Measurements from ENCODE around the gene FBL. TPM values are rescaled to one million over a fixed set of nuclear protein-coding genes. Genes with fewer than 3 reads are reported as not detected.

The FBL gene
- total and polyA plus RNA-seq, 4 donors = 23.3 to 96.2 (median 57.7) TPM

DNA sequence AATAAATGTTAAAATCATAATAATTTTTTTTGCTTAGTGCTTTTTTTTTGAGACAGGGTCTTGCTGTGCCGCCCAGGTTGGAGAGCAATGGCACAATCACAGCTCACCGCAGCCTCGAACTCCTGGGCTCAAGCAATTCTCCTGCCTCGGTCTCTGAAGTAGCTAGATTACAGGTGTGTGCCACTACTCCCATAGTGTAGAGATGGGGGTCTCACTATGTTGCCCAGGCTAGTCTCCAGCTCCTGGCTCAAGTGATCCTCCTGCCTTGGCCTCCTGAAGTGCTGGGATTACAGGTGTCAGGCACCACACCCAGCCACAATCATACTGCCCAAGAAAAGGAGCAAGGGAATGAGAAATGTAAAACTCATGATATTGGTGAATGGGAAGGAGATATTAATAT lies 5.1 kb downstream of the FBL start:
- Histone ChIP-seq H3K9me3 (ENCODE audit: control insufficient read depth in 4 of 4, low read length in 3 of 4) (no peaks in the 10 kb centered on the region), H3K36me3 (ENCODE audit: control insufficient read depth in 4 of 4, insufficient read depth in 3 of 4, low read depth in 1 of 4, low read length in 3 of 4) (peaks cover 5 to 31% (median 19%) of the 10 kb centered on the region in 4 donors), H3K9ac (ENCODE audit: low read depth in 1 of 2, low read length in 2 of 2) (no peak overlapping the region), H3K4me3 (ENCODE audit: low read depth in 1 of 3, low read length in 3 of 3) (no peak overlapping the region), H3K27me3 (ENCODE audit: control insufficient read depth in 4 of 4, insufficient read depth in 4 of 4, low read length in 3 of 4) (no peaks in the 10 kb centered on the region), H3K27ac (ENCODE audit: low read depth in 1 of 2, low read length in 2 of 2) (no peak overlapping the region), H3K4me1 (ENCODE audit: control insufficient read depth in 4 of 4, insufficient read depth in 4 of 4, low read length in 3 of 4) (peaks cover 2 to 32% (median 24%) of the 10 kb centered on the region in 4 donors)
- 97% methylated on average over 4 of the region's 4 CpGs for WGBS
- TF ChIP-seq, protein P1, sequence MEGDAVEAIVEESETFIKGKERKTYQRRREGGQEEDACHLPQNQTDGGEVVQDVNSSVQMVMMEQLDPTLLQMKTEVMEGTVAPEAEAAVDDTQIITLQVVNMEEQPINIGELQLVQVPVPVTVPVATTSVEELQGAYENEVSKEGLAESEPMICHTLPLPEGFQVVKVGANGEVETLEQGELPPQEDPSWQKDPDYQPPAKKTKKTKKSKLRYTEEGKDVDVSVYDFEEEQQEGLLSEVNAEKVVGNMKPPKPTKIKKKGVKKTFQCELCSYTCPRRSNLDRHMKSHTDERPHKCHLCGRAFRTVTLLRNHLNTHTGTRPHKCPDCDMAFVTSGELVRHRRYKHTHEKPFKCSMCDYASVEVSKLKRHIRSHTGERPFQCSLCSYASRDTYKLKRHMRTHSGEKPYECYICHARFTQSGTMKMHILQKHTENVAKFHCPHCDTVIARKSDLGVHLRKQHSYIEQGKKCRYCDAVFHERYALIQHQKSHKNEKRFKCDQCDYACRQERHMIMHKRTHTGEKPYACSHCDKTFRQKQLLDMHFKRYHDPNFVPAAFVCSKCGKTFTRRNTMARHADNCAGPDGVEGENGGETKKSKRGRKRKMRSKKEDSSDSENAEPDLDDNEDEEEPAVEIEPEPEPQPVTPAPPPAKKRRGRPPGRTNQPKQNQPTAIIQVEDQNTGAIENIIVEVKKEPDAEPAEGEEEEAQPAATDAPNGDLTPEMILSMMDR (IDR thresholded peaks at IDR 0.05; ENCODE audit: low read depth, low read length, missing input control) = no peak
- TF ChIP-seq, protein P2, sequence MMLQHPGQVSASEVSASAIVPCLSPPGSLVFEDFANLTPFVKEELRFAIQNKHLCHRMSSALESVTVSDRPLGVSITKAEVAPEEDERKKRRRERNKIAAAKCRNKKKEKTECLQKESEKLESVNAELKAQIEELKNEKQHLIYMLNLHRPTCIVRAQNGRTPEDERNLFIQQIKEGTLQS (IDR thresholded peaks at IDR 0.05) = no peak
- TF ChIP-seq FOXA1 (IDR thresholded peaks at IDR 0.05) (no peak), RXRA (IDR thresholded peaks at IDR 0.05) (no peak), HNF4A (conservative IDR thresholded peaks at IDR 0.05) (no peak), SP1 (IDR thresholded peaks at IDR 0.05) (no peak), REST (IDR thresholded peaks at IDR 0.05) (no peak), EGR1 (IDR thresholded peaks at IDR 0.05; ENCODE audit: low read depth in 2 of 2) (no peak), YY1 (IDR thresholded peaks at IDR 0.05) (no peak), MAX (IDR thresholded peaks at IDR 0.05) (no peak), GABPA (IDR thresholded peaks at IDR 0.05 in 1 of 2, conservative IDR thresholded peaks at IDR 0.05 in 1 of 2) (no peak)
- TF ChIP-seq, protein P3, sequence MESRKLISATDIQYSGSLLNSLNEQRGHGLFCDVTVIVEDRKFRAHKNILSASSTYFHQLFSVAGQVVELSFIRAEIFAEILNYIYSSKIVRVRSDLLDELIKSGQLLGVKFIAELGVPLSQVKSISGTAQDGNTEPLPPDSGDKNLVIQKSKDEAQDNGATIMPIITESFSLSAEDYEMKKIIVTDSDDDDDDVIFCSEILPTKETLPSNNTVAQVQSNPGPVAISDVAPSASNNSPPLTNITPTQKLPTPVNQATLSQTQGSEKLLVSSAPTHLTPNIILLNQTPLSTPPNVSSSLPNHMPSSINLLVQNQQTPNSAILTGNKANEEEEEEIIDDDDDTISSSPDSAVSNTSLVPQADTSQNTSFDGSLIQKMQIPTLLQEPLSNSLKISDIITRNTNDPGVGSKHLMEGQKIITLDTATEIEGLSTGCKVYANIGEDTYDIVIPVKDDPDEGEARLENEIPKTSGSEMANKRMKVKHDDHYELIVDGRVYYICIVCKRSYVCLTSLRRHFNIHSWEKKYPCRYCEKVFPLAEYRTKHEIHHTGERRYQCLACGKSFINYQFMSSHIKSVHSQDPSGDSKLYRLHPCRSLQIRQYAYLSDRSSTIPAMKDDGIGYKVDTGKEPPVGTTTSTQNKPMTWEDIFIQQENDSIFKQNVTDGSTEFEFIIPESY (IDR thresholded peaks at IDR 0.05) = no peak
- DNase-seq (ENCODE audit: low spot score) = no peak

DNA sequence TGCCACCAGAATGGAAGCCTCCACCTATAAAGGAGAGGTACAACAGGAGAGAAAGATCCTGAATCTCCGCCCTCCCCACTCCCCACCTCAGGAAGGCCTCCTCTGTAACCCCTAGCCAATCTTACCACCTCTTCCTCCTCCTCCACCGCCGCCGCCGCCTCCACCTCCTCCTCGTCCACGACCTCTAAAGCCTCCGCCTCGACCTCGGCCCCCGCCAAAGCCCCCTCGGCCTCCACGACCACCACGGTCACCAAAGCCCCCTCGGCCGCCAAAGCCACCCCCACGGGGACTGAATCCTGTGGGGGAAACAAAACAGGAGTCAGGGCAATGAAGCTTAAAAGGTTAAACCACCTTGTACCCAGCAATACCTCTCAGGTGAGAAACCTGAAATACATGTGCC lies 5.7 kb downstream of the FBL start:
- no peak overlapping the region for H3K27ac ChIP-seq (ENCODE audit: low read depth in 1 of 2, low read length in 2 of 2)
- 93% methylated on average over 17 of the region's 17 CpGs for WGBS
- no peak for DNase-seq (ENCODE audit: low spot score)

More for the DNA sequence above, 5.7 kb downstream of the FBL start:
- Histone ChIP-seq H3K27me3 (ENCODE audit: control insufficient read depth in 4 of 4, insufficient read depth in 4 of 4, low read length in 3 of 4) (no peaks in the 10 kb centered on the region), H3K9ac (ENCODE audit: low read depth in 1 of 2, low read length in 2 of 2) (no peak overlapping the region), H3K36me3 (ENCODE audit: control insufficient read depth in 4 of 4, insufficient read depth in 3 of 4, low read depth in 1 of 4, low read length in 3 of 4) (peaks cover 5 to 34% (median 20%) of the 10 kb centered on the region in 4 donors), H3K4me1 (ENCODE audit: control insufficient read depth in 4 of 4, insufficient read depth in 4 of 4, low read length in 3 of 4) (peaks cover 2 to 28% (median 22%) of the 10 kb centered on the region in 4 donors), H3K4me3 (ENCODE audit: low read depth in 1 of 3, low read length in 3 of 3) (no peak overlapping the region), H3K9me3 (ENCODE audit: control insufficient read depth in 4 of 4, low read length in 3 of 4) (no peaks in the 10 kb centered on the region)
- TF ChIP-seq JUND (IDR thresholded peaks at IDR 0.05) = no peak
- no peak for TF ChIP-seq MAX (IDR thresholded peaks at IDR 0.05)
- TF ChIP-seq, protein P2 (IDR thresholded peaks at IDR 0.05) = no peak
- no peak for TF ChIP-seq EGR1 (IDR thresholded peaks at IDR 0.05; ENCODE audit: low read depth in 2 of 2)
- TF ChIP-seq, protein P1 (IDR thresholded peaks at IDR 0.05; ENCODE audit: low read depth, low read length, missing input control) = no peak
- TF ChIP-seq HNF4G (IDR thresholded peaks at IDR 0.05) = no peak
- TF ChIP-seq HNF4A (conservative IDR thresholded peaks at IDR 0.05) = no peak
- no peak for TF ChIP-seq FOXA2 (IDR thresholded peaks at IDR 0.05)
- no peak for TF ChIP-seq GABPA (IDR thresholded peaks at IDR 0.05 in 1 of 2, conservative IDR thresholded peaks at IDR 0.05 in 1 of 2)
- TF ChIP-seq SP1 (IDR thresholded peaks at IDR 0.05) = no peak
- TF ChIP-seq, protein P3 (IDR thresholded peaks at IDR 0.05) = no peak
- no peak for TF ChIP-seq NR2F2 (IDR thresholded peaks at IDR 0.05)
- TF ChIP-seq RXRA (IDR thresholded peaks at IDR 0.05) = no peak

All from liver (tissue), 9 donors.